HEK293 (cell line): ENCODE measurements around the gene TSSK6.

Experiments
- CTCF ChIA-PET: fragments of 350-600 bp; formaldehyde crosslinking; extraction: SDS; loops from one replicate; lab custom pipeline; 2021; ENCODE audit warnings: antibody characterized with exemption; lab: Yijun Ruan, JAX
- POLR2A ChIA-PET: fragments of 300-600 bp; formaldehyde crosslinking; extraction: SDS; loops from one replicate; lab custom pipeline; 2020; ENCODE audit warnings: antibody characterized with exemption, inconsistent platforms; lab: Yijun Ruan, JAX
- H3K27ac ChIP-seq: fragments of 200-500 bp; sonication (Bioruptor generic); 2 replicates; pipeline ENCODE4 v1.5.1; 2014; ENCODE audit warnings: low read depth, low read length, control low read depth, inconsistent platforms; ENCODE audit errors: extremely low read depth
- H3K36me3 ChIP-seq, 2 experiments: fragments of 200-500 bp in 1 of 2; sonication (Bioruptor generic) in 1 of 2; 1 replicate in 1 of 2; 2 replicates in 1 of 2; pipeline ENCODE4 v1.5.1; 2014 to 2017; ENCODE audit warnings: inconsistent platforms in 2 of 2, low read length in 2 of 2; ENCODE audit not compliant: control insufficient read depth in 2 of 2, insufficient read depth in 1 of 2
- H3K4me1 ChIP-seq: fragments of 200-500 bp; sonication (Bioruptor generic); 2 replicates; pipeline ENCODE4 v1.5.1; 2014; ENCODE audit warnings: mild to moderate bottlenecking, low read length, inconsistent platforms; ENCODE audit not compliant: control insufficient read depth, insufficient read depth
- H3K4me3 ChIP-seq: 2 replicates; pipeline ENCODE4 v1.5.1; 2011; ENCODE audit warnings: low read depth, mild to moderate bottlenecking, control low read depth, low read length, moderate library complexity
- H3K9me3 ChIP-seq: fragments of 200-500 bp; sonication (Bioruptor generic); 2 replicates; pipeline ENCODE4 v1.5.1; 2014; ENCODE audit warnings: low read depth, low read length, inconsistent platforms; ENCODE audit not compliant: control insufficient read depth, insufficient read depth
- ATF2 ChIP-seq: fragments of 450-650 bp; formaldehyde crosslinking; IDR thresholded peaks from 2 replicates; pipeline ENCODE4 v1.5.1; 2016; ENCODE audit warnings: missing biosample characterization, missing genetic modification characterization, low read depth
- CTCF ChIP-seq: fragments of 450-650 bp; formaldehyde crosslinking; IDR thresholded peaks from 2 replicates; pipeline ENCODE4 v1.5.1; 2016; ENCODE audit warnings: missing biosample characterization, missing genetic modification characterization
- GLI4 ChIP-seq: fragments of 450-650 bp; formaldehyde crosslinking; IDR thresholded peaks from 2 replicates; pipeline ENCODE4 v1.5.1; 2016; ENCODE audit warnings: missing biosample characterization, missing genetic modification characterization
- HOXC10 ChIP-seq: sonication (generic); formaldehyde crosslinking; IDR thresholded peaks from 2 replicates; pipeline ENCODE4 v1.8.1; 2023; ENCODE audit warnings: mild to moderate bottlenecking, missing genetic modification reagents
- HOXD13 ChIP-seq: sonication (generic); formaldehyde crosslinking; IDR thresholded peaks from 2 replicates; pipeline ENCODE4 v1.8.0; 2022; ENCODE audit warnings: missing genetic modification reagents, borderline replicate concordance
- KLF7 ChIP-seq: fragments of 450-650 bp; formaldehyde crosslinking; IDR thresholded peaks from 2 replicates; pipeline ENCODE4 v1.5.1; 2016; ENCODE audit warnings: missing biosample characterization, missing genetic modification characterization, borderline replicate concordance
- SP7 ChIP-seq: fragments of 450-650 bp; formaldehyde crosslinking; IDR thresholded peaks from 2 replicates; pipeline ENCODE4 v1.5.1; 2016; ENCODE audit warnings: missing biosample characterization, missing genetic modification characterization
- TCF7L2 ChIP-seq: IDR thresholded peaks from 2 replicates; pipeline ENCODE4 v1.6.1; 2011; ENCODE audit warnings: low read depth, mild to moderate bottlenecking, inconsistent platforms, low read length, moderate library complexity, borderline replicate concordance
- ZFP37 ChIP-seq: fragments of 450-650 bp; formaldehyde crosslinking; IDR thresholded peaks from 2 replicates; pipeline ENCODE4 v1.5.1; 2016; ENCODE audit warnings: missing biosample characterization, missing genetic modification characterization
- ZNF132 ChIP-seq: fragments of 450-650 bp; formaldehyde crosslinking; IDR thresholded peaks from 2 replicates; pipeline ENCODE4 v1.5.1; 2017; ENCODE audit warnings: missing biosample characterization, missing genetic modification characterization, borderline replicate concordance
- ZNF148 ChIP-seq: fragments of 450-650 bp; formaldehyde crosslinking; IDR thresholded peaks from 2 replicates; pipeline ENCODE4 v1.5.0; 2017; ENCODE audit warnings: missing biosample characterization, missing genetic modification characterization, borderline replicate concordance
- ZNF214 ChIP-seq: fragments of 450-650 bp; formaldehyde crosslinking; IDR thresholded peaks from 2 replicates; pipeline ENCODE4 v1.5.1; 2017; ENCODE audit warnings: missing biosample characterization, mild to moderate bottlenecking, missing genetic modification characterization, borderline replicate concordance
- ZNF26 ChIP-seq: fragments of 450-650 bp; formaldehyde crosslinking; IDR thresholded peaks from 2 replicates; pipeline ENCODE4 v1.5.1; 2016; ENCODE audit warnings: missing biosample characterization, missing genetic modification characterization
- ZNF266 ChIP-seq: fragments of 450-650 bp; formaldehyde crosslinking; IDR thresholded peaks from 2 replicates; pipeline ENCODE4 v1.5.1; 2016; ENCODE audit warnings: missing biosample characterization, missing genetic modification characterization, low read depth
- ZNF341 ChIP-seq: fragments of 450-650 bp; formaldehyde crosslinking; IDR thresholded peaks from 2 replicates; pipeline ENCODE4; 2016; ENCODE audit warnings: low read depth, missing biosample characterization, missing genetic modification characterization
- ZNF404 ChIP-seq: fragments of 450-650 bp; formaldehyde crosslinking; IDR thresholded peaks from 2 replicates; pipeline ENCODE4 v1.5.1; 2017; ENCODE audit warnings: missing biosample characterization, missing genetic modification characterization
- ZNF623 ChIP-seq: fragments of 450-650 bp; formaldehyde crosslinking; IDR thresholded peaks from 2 replicates; pipeline ENCODE4 v1.5.1; 2016; ENCODE audit warnings: missing biosample characterization, missing genetic modification characterization
- ZNF658 ChIP-seq: fragments of 450-650 bp; formaldehyde crosslinking; IDR thresholded peaks from 2 replicates; pipeline ENCODE4; 2016; ENCODE audit warnings: missing biosample characterization, missing genetic modification characterization
- ZNF704 ChIP-seq: fragments of 450-650 bp; formaldehyde crosslinking; IDR thresholded peaks from 2 replicates; pipeline ENCODE4 v1.5.1; 2016; ENCODE audit warnings: missing biosample characterization, missing genetic modification characterization
- ZSCAN5A ChIP-seq: fragments of 450-650 bp; formaldehyde crosslinking; IDR thresholded peaks from 2 replicates; pipeline ENCODE4 v1.5.1; 2016; ENCODE audit warnings: missing biosample characterization, missing genetic modification characterization

The TSSK6 gene

GRCh38 chr19:19492026-19492610 is 23.2 kb downstream of the TSSK6 start:
- no peak overlapping the region for H3K27ac ChIP-seq
- CTCF ChIA-PET: interaction anchor here (0.8 to 2.7 kb wide), 4 partner anchors 123 to 126 kb away, joined by 4 to 49 read pairs (median 13); no protein-coding TSS in a partner anchor
- no peak for TF ChIP-seq HOXC10 (CRISPR knock-in tag)
- TF ChIP-seq ZNF623 (tag by site-specific recombination): no peak
- no peak for TF ChIP-seq ZNF132 (tag by site-specific recombination)
- no peak for TF ChIP-seq HOXD13 (CRISPR knock-in tag)
- TF ChIP-seq ZFP37 (tag by site-specific recombination): no peak
- no peak for TF ChIP-seq ZSCAN5A (tag by site-specific recombination)
- no peak for TF ChIP-seq ZNF404
- TF ChIP-seq CTCF: no peak
- TF ChIP-seq ZNF26 (tag by site-specific recombination): no peak
- TF ChIP-seq ZNF658 (tag by site-specific recombination): no peak
- no peak for TF ChIP-seq SP7 (tag by site-specific recombination)
- peaks cover 11% of the 10 kb centered on the region for H3K4me1 ChIP-seq
- H3K9me3 ChIP-seq: no peaks in the 10 kb centered on the region
- POLR2A ChIA-PET: interaction anchor here (0.7 kb wide), 1 partner anchor 125 kb away, joined by 5 read pairs; no protein-coding TSS in a partner anchor
- H3K4me3 ChIP-seq: no peak overlapping the region
- peaks cover 0 to 58% of the 10 kb centered on the region in 2 experiments; a peak in 2 of 3 replicates for H3K36me3 ChIP-seq

- ChIA-PET POLR2A (no interaction called here), CTCF (interaction anchor here (0.5 to 2.7 kb wide), 23 partner anchors 13 to 346 kb away, joined by 3 to 49 read pairs (median 6); partner anchors contain the start of genes GATAD2A and GMIP)
- H3K36me3 ChIP-seq: peaks cover 0 to 54% of the 10 kb centered on the region in 2 experiments; a peak in 2 of 3 replicates
These were observed 23.9 kb downstream of the TSSK6 start for GRCh38 chr19:19491321-19492025.

More at GRCh38 chr19:19491321-19492025, 23.9 kb downstream of the TSSK6 start:
- peaks cover 11% of the 10 kb centered on the region for H3K4me1 ChIP-seq
- no peak overlapping the region for H3K4me3 ChIP-seq
- TF ChIP-seq ZNF214: no peak
- TF ChIP-seq ZNF132 (tag by site-specific recombination): no peak
- TF ChIP-seq TCF7L2: no peak
- TF ChIP-seq ZNF266 (tag by site-specific recombination): no peak
- no peak for TF ChIP-seq KLF7 (tag by site-specific recombination)
- no peak for TF ChIP-seq ZNF704
- TF ChIP-seq ZFP37 (tag by site-specific recombination): no peak
- no peak for TF ChIP-seq GLI4
- TF ChIP-seq ZNF148 (tag by site-specific recombination): no peak
- TF ChIP-seq ZNF341: no peak
- TF ChIP-seq ATF2 (tag by site-specific recombination): no peak
- no peak overlapping the region for H3K27ac ChIP-seq
- H3K9me3 ChIP-seq: no peaks in the 10 kb centered on the region
